Mesenchymal stem cell (in vitro differentiated cells and primary cell): Measurements from ENCODE around the gene MRPL4.

Experiments
- DNase-seq: peaks from one replicate; pipeline ENCODE4 v3.0.0-alpha.2; 2013
- H2AFZ ChIP-seq: one replicate; pipeline ENCODE4 v1.6.1; 2013; ENCODE audit warnings: low read depth, mild to moderate bottlenecking, control low read depth, inconsistent platforms, low read length, moderate library complexity
- H2AK5ac ChIP-seq: 2 replicates; pipeline ENCODE4 v1.6.1; 2013; ENCODE audit warnings: low read length, moderate library complexity, mild to moderate bottlenecking, inconsistent platforms; ENCODE audit not compliant: severe bottlenecking
- H2BK120ac ChIP-seq: one replicate; pipeline ENCODE4 v1.6.1; 2013; ENCODE audit warnings: low read depth, mild to moderate bottlenecking, inconsistent platforms, low read length, moderate library complexity
- H2BK12ac ChIP-seq, 2 experiments: one replicate each; pipeline ENCODE4 v1.6.1; 2013; ENCODE audit warnings: inconsistent platforms in 2 of 2, low read length in 2 of 2, mild to moderate bottlenecking in 2 of 2, moderate library complexity in 2 of 2, control low read depth in 1 of 2
- H2BK15ac ChIP-seq: one replicate; pipeline ENCODE4 v1.6.1; 2013; ENCODE audit warnings: mild to moderate bottlenecking, low read depth, inconsistent platforms; ENCODE audit not compliant: poor library complexity, severe bottlenecking
- H2BK5ac ChIP-seq: 2 replicates; pipeline ENCODE4 v1.6.1; 2013; ENCODE audit warnings: low read depth, mild to moderate bottlenecking, low read length, control low read depth, inconsistent platforms; ENCODE audit not compliant: poor library complexity, severe bottlenecking
- H3K14ac ChIP-seq, 2 experiments: one replicate each; pipeline ENCODE4 v1.6.1; 2013; ENCODE audit warnings: inconsistent platforms in 2 of 2, low read length in 2 of 2, control low read depth in 1 of 2, mild to moderate bottlenecking in 1 of 2, moderate library complexity in 1 of 2
- H3K18ac ChIP-seq, 2 experiments: one replicate each; pipeline ENCODE4 v1.6.1; 2013; ENCODE audit warnings: inconsistent platforms in 2 of 2, low read length in 2 of 2, control low read depth in 1 of 2, low read depth in 1 of 2, mild to moderate bottlenecking in 1 of 2
- H3K23ac ChIP-seq, 2 experiments: one replicate each; pipeline ENCODE4 v1.6.1; 2013; ENCODE audit warnings: inconsistent platforms in 2 of 2, low read length in 2 of 2, mild to moderate bottlenecking in 2 of 2, moderate library complexity in 2 of 2, control low read depth in 1 of 2
- H3K27ac ChIP-seq: 2 replicates; pipeline ENCODE4 v1.5.1; 2013; ENCODE audit warnings: mild to moderate bottlenecking, moderate library complexity, low read length, control low read depth, inconsistent platforms; ENCODE audit not compliant: poor library complexity, severe bottlenecking
- H3K27me3 ChIP-seq, 2 experiments: 2 replicates each; pipeline versions ENCODE4 v1.6.1 to v1.7.0; 2013; ENCODE audit warnings: low read length in 2 of 2, mild to moderate bottlenecking in 2 of 2, moderate library complexity in 2 of 2, control low read depth in 1 of 2, inconsistent platforms in 1 of 2; ENCODE audit not compliant: control insufficient read depth in 1 of 2, insufficient read depth in 1 of 2
- H3K36me3 ChIP-seq, 2 experiments: 2 replicates each; pipeline versions ENCODE4 v1.6.1 to v1.7.0; 2013; ENCODE audit warnings: low read length in 2 of 2, control low read depth in 1 of 2, inconsistent platforms in 1 of 2, low read depth in 1 of 2, mild to moderate bottlenecking in 1 of 2; ENCODE audit not compliant: insufficient read depth in 2 of 2, control insufficient read depth in 1 of 2
- H3K4ac ChIP-seq, 2 experiments: one replicate each; pipeline ENCODE4 v1.6.1; 2013; ENCODE audit warnings: inconsistent platforms in 2 of 2, low read length in 2 of 2, mild to moderate bottlenecking in 2 of 2, moderate library complexity in 2 of 2, control low read depth in 1 of 2, low read depth in 1 of 2
- H3K4me1 ChIP-seq: 2 replicates; pipeline ENCODE4 v1.6.1; 2013; ENCODE audit warnings: low read depth, low read length, control low read depth; ENCODE audit not compliant: control insufficient read depth, insufficient read depth
- H3K4me2 ChIP-seq: 2 replicates; pipeline ENCODE4 v1.6.1; 2013; ENCODE audit warnings: low read length, mild to moderate bottlenecking, inconsistent platforms; ENCODE audit not compliant: poor library complexity, severe bottlenecking
- H3K4me3 ChIP-seq, 2 experiments: 2 replicates each; pipeline versions ENCODE4 v1.5.1 to v1.7.0; 2013; ENCODE audit warnings: low read length in 2 of 2, mild to moderate bottlenecking in 2 of 2, control low read depth in 1 of 2, low read depth in 1 of 2; ENCODE audit not compliant: insufficient read depth in 1 of 2
- H3K79me1 ChIP-seq: replicated peaks from 2 replicates; pipeline ENCODE4 v1.6.1; 2013; ENCODE audit warnings: mild to moderate bottlenecking, control low read depth, low read length, inconsistent platforms; ENCODE audit not compliant: poor library complexity, severe bottlenecking
- H3K9ac ChIP-seq: 2 replicates; pipeline ENCODE4 v1.7.0; 2013; ENCODE audit warnings: mild to moderate bottlenecking, low read length, moderate library complexity
- H3K9me3 ChIP-seq: 2 replicates; pipeline ENCODE4 v1.7.0; 2013; ENCODE audit warnings: mild to moderate bottlenecking, low read length; ENCODE audit not compliant: control insufficient read depth
- H4K8ac ChIP-seq: one replicate; pipeline ENCODE4 v1.6.1; 2013; ENCODE audit warnings: inconsistent platforms, mild to moderate bottlenecking, low read length, moderate library complexity
- H4K91ac ChIP-seq: one replicate; pipeline ENCODE4 v1.6.1; 2013; ENCODE audit warnings: mild to moderate bottlenecking, low read length, inconsistent platforms
- WGBS: methylation state at CpG from one replicate; pipeline ENCODE4 v1.1.7; 2013; ENCODE audit warnings: mixed read lengths; 5-methylcytosine and 5-hydroxymethylcytosine counted together

MRPL4 gene

DNA sequence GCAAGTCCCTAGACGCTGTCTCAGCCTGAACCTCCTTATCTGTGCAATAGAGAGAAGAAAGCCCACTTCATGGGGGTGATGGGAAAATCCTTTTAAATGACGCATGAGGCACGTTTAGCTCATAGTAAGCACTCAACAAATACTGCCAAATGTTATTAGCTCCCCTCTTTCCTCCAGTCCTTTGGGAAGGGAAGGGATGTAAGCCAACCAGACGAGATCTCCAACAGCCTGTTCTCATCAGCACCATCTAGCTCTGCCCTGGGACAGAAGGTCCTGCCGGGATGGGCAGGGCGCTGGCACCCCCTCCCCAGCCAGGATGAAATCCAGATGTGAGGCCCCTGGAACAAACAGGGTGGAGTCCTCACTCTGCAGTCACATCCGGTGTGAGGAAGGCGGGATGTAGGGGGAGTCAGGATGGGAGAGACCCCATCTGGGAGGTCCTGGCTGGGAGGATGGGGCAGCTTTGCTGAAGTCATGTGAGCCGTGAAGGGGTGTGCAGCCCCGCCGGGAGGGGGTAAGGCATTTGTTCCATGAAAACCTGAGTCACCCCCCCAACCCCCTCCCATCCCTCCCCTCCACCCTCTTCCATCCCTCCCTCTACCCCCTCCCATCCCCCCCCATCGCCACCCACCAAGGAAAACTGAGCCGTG, 25.5 kb upstream of the MRPL4 start:
- WGBS = 43% methylated on average over 8 of the region's 13 CpGs
- peak; percentile 25 for DNase-seq
- Histone ChIP-seq H3K27ac (no peak overlapping the region), H3K4me1 (peaks cover 10% of the 10 kb centered on the region), H3K36me3 (peaks cover 15 to 28% of the 10 kb centered on the region in 2 experiments), H3K14ac (no peak overlapping the region), H3K9ac (peak overlapping the region; percentile 60), H3K4ac (no peak overlapping the region), H4K8ac (no peak overlapping the region), H3K4me3 (peak overlapping the region in 1 of 2 experiments; percentile 32), H2BK5ac (no peak overlapping the region), H2BK15ac (no peak overlapping the region), H3K18ac (no peak overlapping the region), H3K4me2 (no peak overlapping the region), H2AFZ (no peak overlapping the region), H4K91ac (no peak overlapping the region), H3K27me3 (no peaks in the 10 kb centered on the region), H3K23ac (no peak overlapping the region), H2BK120ac (no peak overlapping the region), H3K79me1 (peaks cover 15% of the 10 kb centered on the region), H2BK12ac (no peak overlapping the region), H2AK5ac (no peak overlapping the region), H3K9me3 (no peaks in the 10 kb centered on the region)

DNA sequence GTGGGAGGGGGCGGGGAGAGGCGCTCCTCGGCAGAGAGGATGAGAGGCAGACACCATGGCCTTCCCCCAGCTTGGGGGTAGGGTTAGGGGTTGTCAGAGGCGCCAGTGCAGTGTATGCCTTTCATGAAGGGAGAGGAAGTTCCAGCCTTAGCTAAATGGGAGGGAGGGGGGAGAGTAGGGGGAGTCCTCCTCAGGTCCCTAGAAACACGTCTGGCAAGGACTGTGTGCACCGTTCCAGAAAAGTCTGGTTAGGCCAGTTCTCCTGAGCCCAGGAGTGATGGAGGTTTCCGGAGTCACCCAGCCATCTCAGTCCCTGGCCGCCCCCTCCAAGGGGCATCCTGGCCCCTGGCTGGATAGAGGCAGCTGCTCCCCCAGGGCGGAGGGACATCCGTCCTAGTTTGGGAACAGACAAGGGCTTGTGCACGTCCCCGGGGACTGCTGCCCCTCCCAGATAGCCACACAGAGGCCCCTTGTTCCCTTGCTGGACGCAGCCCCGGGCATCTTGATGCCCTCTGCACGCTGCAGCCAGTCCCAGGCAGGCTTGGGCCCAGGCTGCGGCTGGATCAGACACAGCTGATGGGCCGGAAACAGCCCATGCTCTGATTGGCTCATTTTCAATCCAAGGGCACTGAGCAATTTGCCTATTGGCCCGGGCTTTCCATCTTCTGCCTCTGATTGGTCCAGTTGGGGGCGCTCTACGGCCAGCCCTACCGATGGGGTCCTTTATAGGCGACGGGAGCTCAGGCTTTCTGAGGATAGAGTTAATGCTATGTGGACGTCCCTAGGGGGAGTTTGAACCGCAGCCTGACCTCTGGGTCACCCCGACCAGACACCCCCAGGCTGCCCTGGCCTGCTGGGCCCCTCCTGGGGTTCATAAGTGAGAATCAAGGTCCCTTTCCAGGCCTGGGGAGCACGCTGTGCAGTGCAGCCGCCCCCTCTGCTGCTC, 24.7 kb upstream of the MRPL4 start:
- H2BK12ac ChIP-seq = peak overlapping the region in 1 of 2 experiments; percentile 24
- DNase-seq = no peak
- 85% methylated on average over 28 of the region's 28 CpGs for WGBS

DNA sequence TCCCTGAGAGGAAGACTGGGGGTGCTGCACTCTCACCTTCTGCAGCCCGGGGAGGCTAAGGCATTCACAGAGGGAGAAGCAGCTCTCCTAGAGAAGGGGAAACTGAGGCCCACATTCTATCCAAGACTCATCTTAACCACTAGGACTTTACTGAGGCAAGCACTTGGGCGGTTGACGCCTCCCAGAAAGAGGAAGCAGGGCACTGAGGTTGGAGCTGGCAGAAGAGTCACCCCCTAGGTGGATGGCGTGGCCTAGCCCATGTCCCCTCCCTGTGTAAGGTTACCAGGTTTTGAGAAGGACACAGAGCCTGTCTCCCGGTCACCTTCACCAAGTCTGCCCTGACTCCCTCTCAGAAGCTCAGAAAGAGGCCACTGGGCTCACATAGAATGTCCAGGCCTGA, 23.6 kb upstream of the MRPL4 start:
- peaks cover 14 to 15% of the 10 kb centered on the region in 2 experiments for H3K36me3 ChIP-seq
- H3K9ac ChIP-seq = peak overlapping the region; percentile 94
- no peaks in the 10 kb centered on the region for H3K27me3 ChIP-seq
- no peak overlapping the region for H3K4me2 ChIP-seq
- H2BK120ac ChIP-seq = no peak overlapping the region
- H2AK5ac ChIP-seq = no peak overlapping the region
- H3K4me3 ChIP-seq = peak overlapping the region in 1 of 2 experiments; percentile 93
- no peak overlapping the region for H2BK5ac ChIP-seq
- peak overlapping the region in 1 of 2 experiments; percentile 7 for H2BK12ac ChIP-seq
- 86% methylated on average over 4 of the region's 5 CpGs for WGBS
- no peaks in the 10 kb centered on the region for H3K9me3 ChIP-seq
- H3K4ac ChIP-seq = no peak overlapping the region
- H2BK15ac ChIP-seq = no peak overlapping the region
- no peak overlapping the region for H3K27ac ChIP-seq
- no peak overlapping the region for H4K8ac ChIP-seq
- H2AFZ ChIP-seq = no peak overlapping the region
- H4K91ac ChIP-seq = no peak overlapping the region
- H3K4me1 ChIP-seq = peaks cover 11% of the 10 kb centered on the region
- H3K23ac ChIP-seq = no peak overlapping the region
- H3K79me1 ChIP-seq = peaks cover 15% of the 10 kb centered on the region
- no peak for DNase-seq
- H3K14ac ChIP-seq = no peak overlapping the region
- no peak overlapping the region for H3K18ac ChIP-seq

More for the DNA sequence above, 24.7 kb upstream of the MRPL4 start:
- no peak overlapping the region for H2BK15ac ChIP-seq
- no peak overlapping the region for H3K4me2 ChIP-seq
- H2BK5ac ChIP-seq = no peak overlapping the region
- no peak overlapping the region for H3K4ac ChIP-seq
- peak overlapping the region; percentile 12 for H4K8ac ChIP-seq
- no peaks in the 10 kb centered on the region for H3K27me3 ChIP-seq
- H3K14ac ChIP-seq = no peak overlapping the region
- peaks cover 11% of the 10 kb centered on the region for H3K4me1 ChIP-seq
- H3K9ac ChIP-seq = peak overlapping the region; percentile 74
- H3K9me3 ChIP-seq = no peaks in the 10 kb centered on the region
- peaks cover 15% of the 10 kb centered on the region for H3K79me1 ChIP-seq
- no peak overlapping the region for H2AFZ ChIP-seq
- peak overlapping the region in 1 of 2 experiments; percentile 51 for H3K18ac ChIP-seq
- H2AK5ac ChIP-seq = no peak overlapping the region
- H3K27ac ChIP-seq = no peak overlapping the region
- H2BK120ac ChIP-seq = no peak overlapping the region
- peak overlapping the region in 1 of 2 experiments; percentile 62 for H3K4me3 ChIP-seq
- H3K36me3 ChIP-seq = peaks cover 15 to 21% of the 10 kb centered on the region in 2 experiments
- H4K91ac ChIP-seq = peak overlapping the region; percentile 21
- no peak overlapping the region for H3K23ac ChIP-seq

DNA sequence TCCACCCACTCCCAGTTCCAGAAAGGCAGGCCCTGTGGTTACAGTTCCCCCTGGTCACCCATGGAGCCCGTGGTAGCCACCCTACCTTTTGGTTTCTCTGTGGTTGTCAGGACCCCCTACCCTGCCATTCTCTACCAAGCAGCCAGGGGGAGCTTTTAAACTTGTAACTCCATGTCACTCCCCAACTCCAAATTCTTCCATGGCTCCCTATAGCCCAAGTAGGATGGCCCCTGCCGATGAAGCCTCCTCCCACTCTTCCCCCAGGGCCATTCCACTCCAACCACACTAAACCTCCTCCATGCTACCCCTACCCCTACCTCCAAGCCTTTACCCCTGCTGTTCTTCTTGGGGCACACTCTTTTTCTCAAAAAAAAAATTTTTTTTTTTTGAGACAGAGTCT, 23.1 kb upstream of the MRPL4 start:
- WGBS = 83% methylated on average over 2 of the region's 2 CpGs
- no peak overlapping the region for H3K4ac ChIP-seq
- H4K91ac ChIP-seq = no peak overlapping the region
- no peak overlapping the region for H2AK5ac ChIP-seq
- H3K9me3 ChIP-seq = no peaks in the 10 kb centered on the region
- H3K9ac ChIP-seq = peak overlapping the region; percentile 94
- peaks cover 9 to 10% of the 10 kb centered on the region in 2 experiments for H3K36me3 ChIP-seq
- no peak overlapping the region for H2BK5ac ChIP-seq
- H2AFZ ChIP-seq = no peak overlapping the region
- H3K14ac ChIP-seq = no peak overlapping the region
- H2BK12ac ChIP-seq = no peak overlapping the region
- no peak overlapping the region for H4K8ac ChIP-seq
- no peaks in the 10 kb centered on the region for H3K27me3 ChIP-seq
- H3K4me2 ChIP-seq = no peak overlapping the region
- peak; percentile 53 for DNase-seq
- H3K4me1 ChIP-seq = peaks cover 11% of the 10 kb centered on the region
- H3K27ac ChIP-seq = no peak overlapping the region
- no peak overlapping the region for H2BK15ac ChIP-seq
- peaks cover 15% of the 10 kb centered on the region for H3K79me1 ChIP-seq
- H2BK120ac ChIP-seq = no peak overlapping the region
- H3K4me3 ChIP-seq = peak overlapping the region in 1 of 2 experiments; percentile 93
- H3K23ac ChIP-seq = no peak overlapping the region
- no peak overlapping the region for H3K18ac ChIP-seq
